H1 (cell line): ENCODE results near the gene CDC42EP3. TPM values are rescaled to one million over a fixed set of nuclear protein-coding genes. Genes with fewer than 3 reads are reported as not detected.
A peak's percentile ranks its signal among the peaks of the same experiment; 100 is the strongest.

Experiments used
- CTCF ChIA-PET: fragments of 300-600 bp; sonication (Branson Sonifier 250); formaldehyde crosslinking; loops from one replicate; lab custom pipeline; 2021; ENCODE audit not compliant: partially characterized antibody; lab: Charles Lee
- POLR2A ChIA-PET: fragments of 300-600 bp; sonication (Branson Sonifier 250); formaldehyde crosslinking; loops from one replicate; lab custom pipeline; 2021; ENCODE audit warnings: inconsistent platforms; ENCODE audit not compliant: partially characterized antibody; lab: Charles Lee
- DNase-seq, 2 experiments: peaks; one replicate each; pipeline versions ENCODE4 v3.0.0 to v3.0.0-alpha.2; 2010 to 2022; ENCODE audit warnings: low spot score in 2 of 2, low read depth in 1 of 2, mixed read lengths in 1 of 2
- FAIRE-seq: peaks from 2 replicates; lab custom pipeline; 2011; peaks lifted over from hg19 to GRCh38; lab: Jason Lieb, UNC
- H2AFZ ChIP-seq: 2 replicates; pipeline ENCODE4 v1.8.1; 2012; ENCODE audit warnings: low read length, inconsistent platforms
- H2AK5ac ChIP-seq: 2 replicates; pipeline ENCODE4 v1.6.1; 2013; ENCODE audit warnings: low read depth, low read length
- H2BK120ac ChIP-seq: replicated peaks from 2 replicates; pipeline ENCODE3; 2013; ENCODE audit warnings: low read depth, low read length, inconsistent platforms
- H2BK12ac ChIP-seq: 2 replicates; pipeline ENCODE4 v1.6.1; 2013; ENCODE audit warnings: low read depth, low read length
- H2BK15ac ChIP-seq: 2 replicates; pipeline ENCODE4 v1.6.1; 2013; ENCODE audit warnings: low read length
- H2BK20ac ChIP-seq: 2 replicates; pipeline ENCODE4 v1.6.1; 2013; ENCODE audit warnings: low read length
- H2BK5ac ChIP-seq: 2 replicates; pipeline ENCODE4 v1.6.1; 2013; ENCODE audit warnings: low read depth, low read length
- H3K14ac ChIP-seq: 2 replicates; pipeline ENCODE4 v1.6.1; 2013; ENCODE audit warnings: inconsistent platforms; ENCODE audit not compliant: insufficient read length
- H3K18ac ChIP-seq: 2 replicates; pipeline ENCODE4 v1.6.1; 2013; ENCODE audit warnings: low read length; ENCODE audit errors: extremely low read depth
- H3K23ac ChIP-seq: 2 replicates; pipeline ENCODE4 v1.6.1; 2013; ENCODE audit warnings: inconsistent platforms; ENCODE audit not compliant: insufficient read length
- H3K23me2 ChIP-seq: 2 replicates; pipeline ENCODE4 v1.6.1; 2013; ENCODE audit warnings: low read depth, low read length
- H3K27ac ChIP-seq: 2 replicates; pipeline ENCODE4 v1.6.1; 2011; ENCODE audit warnings: low read depth, low read length, inconsistent platforms
- H3K27me3 ChIP-seq, 4 experiments: replicated peaks in 1 of 4; 1 replicate in 1 of 4; 2 replicates in 3 of 4; pipeline versions ENCODE4 v1.6.1 to v1.8.1; 2011 to 2013; ENCODE audit warnings: low read length in 3 of 4, mild to moderate bottlenecking in 3 of 4, inconsistent platforms in 2 of 4, mixed read lengths in 2 of 4, moderate library complexity in 1 of 4; ENCODE audit not compliant: control insufficient read depth in 3 of 4, insufficient read depth in 3 of 4; ENCODE audit errors: extremely low read depth in 1 of 4
- H3K36me3 ChIP-seq, 4 experiments: 2 replicates each; pipeline versions ENCODE4 v1.6.1 to v1.8.1; 2011 to 2013; ENCODE audit warnings: mild to moderate bottlenecking in 4 of 4, low read length in 3 of 4, moderate library complexity in 2 of 4, control low read depth in 1 of 4, inconsistent platforms in 1 of 4; ENCODE audit not compliant: insufficient read depth in 4 of 4, control insufficient read depth in 2 of 4
- H3K4ac ChIP-seq: replicated peaks from 2 replicates; pipeline ENCODE3; 2013; ENCODE audit warnings: low read length, low read depth, mixed read lengths, inconsistent platforms; ENCODE audit not compliant: insufficient read length
- H3K4me1 ChIP-seq, 4 experiments: replicated peaks in 1 of 4; 1 replicate in 1 of 4; 2 replicates in 3 of 4; pipeline versions ENCODE4 v1.6.1 to v1.8.1; 2011 to 2013; ENCODE audit warnings: low read length in 3 of 4, inconsistent platforms in 2 of 4, mixed read lengths in 1 of 4; ENCODE audit not compliant: insufficient read depth in 4 of 4, control insufficient read depth in 3 of 4
- H3K4me2 ChIP-seq, 2 experiments: 2 replicates each; pipeline versions ENCODE4 v1.6.1 to v1.8.1; 2011 to 2013; ENCODE audit warnings: low read depth in 2 of 2, low read length in 2 of 2, control low read depth in 1 of 2, inconsistent platforms in 1 of 2, mild to moderate bottlenecking in 1 of 2; ENCODE audit not compliant: insufficient read depth in 1 of 2
- H3K4me3 ChIP-seq, 4 experiments: fragments of 200-600, 300-600 bp in 1 of 4; sonication (generic), shearing (Covaris generic), sonication (Bioruptor Twin) in 1 of 4; 2 replicates each; pipeline versions ENCODE4 v1.5.1 to v1.8.1; 2011 to 2016; ENCODE audit warnings: low read length in 4 of 4, low read depth in 3 of 4, control low read depth in 2 of 4, inconsistent platforms in 2 of 4, mild to moderate bottlenecking in 2 of 4, mixed read lengths in 1 of 4, moderate library complexity in 1 of 4; ENCODE audit not compliant: insufficient read depth in 2 of 4; ENCODE audit errors: extremely low read depth in 1 of 4
- H3K56ac ChIP-seq: replicated peaks from 2 replicates; pipeline ENCODE3; 2013; ENCODE audit warnings: low read depth, mild to moderate bottlenecking, mixed read lengths, low read length, inconsistent platforms; ENCODE audit not compliant: insufficient read length
- H3K79me1 ChIP-seq: 2 replicates; pipeline ENCODE4 v1.6.1; 2013; ENCODE audit warnings: low read depth, low read length, control low read depth
- H3K79me2 ChIP-seq, 2 experiments: 2 replicates each; pipeline versions ENCODE4 v1.6.1 to v1.8.1; 2012 to 2013; ENCODE audit warnings: low read length in 2 of 2, mild to moderate bottlenecking in 2 of 2, inconsistent platforms in 1 of 2; ENCODE audit not compliant: insufficient read depth in 2 of 2, control insufficient read depth in 1 of 2
- H3K9ac ChIP-seq, 4 experiments: replicated peaks in 1 of 4; 1 replicate in 1 of 4; 2 replicates in 3 of 4; pipeline versions ENCODE4 v1.6.1 to v1.8.1; 2011 to 2013; ENCODE audit warnings: low read depth in 3 of 4, low read length in 3 of 4, control low read depth in 2 of 4, mild to moderate bottlenecking in 2 of 4, moderate library complexity in 2 of 4, inconsistent platforms in 1 of 4; ENCODE audit errors: extremely low read depth in 1 of 4
- H3K9me3 ChIP-seq, 2 experiments: 2 replicates each; pipeline versions ENCODE4 v1.6.1 to v1.8.1; 2012 to 2013; ENCODE audit warnings: mild to moderate bottlenecking in 2 of 2, moderate library complexity in 2 of 2, control low read depth in 1 of 2, inconsistent platforms in 1 of 2, low read depth in 1 of 2, low read length in 1 of 2, mixed read lengths in 1 of 2; ENCODE audit not compliant: insufficient read depth in 2 of 2
- H4K20me1 ChIP-seq, 2 experiments: replicated peaks in 1 of 2; 2 replicates each; pipeline versions ENCODE3 to v1.8.1; 2011 to 2013; ENCODE audit warnings: inconsistent platforms in 2 of 2, low read length in 2 of 2, mild to moderate bottlenecking in 1 of 2; ENCODE audit not compliant: insufficient read depth in 2 of 2, control insufficient read depth in 1 of 2
- H4K5ac ChIP-seq: 2 replicates; pipeline ENCODE4 v1.6.1; 2013; ENCODE audit warnings: low read length, low read depth, mixed read lengths, inconsistent platforms; ENCODE audit not compliant: insufficient read length
- H4K8ac ChIP-seq: 2 replicates; pipeline ENCODE4 v1.8.0; 2013; ENCODE audit warnings: mild to moderate bottlenecking, moderate library complexity, low read length, inconsistent platforms; ENCODE audit not compliant: insufficient read depth; ENCODE audit errors: extremely low read depth
- H4K91ac ChIP-seq: replicated peaks from 2 replicates; pipeline ENCODE3; 2013; ENCODE audit warnings: low read length, mixed read lengths, inconsistent platforms; ENCODE audit not compliant: insufficient read length
- CBX8 ChIP-seq: fragments of 300-800, 300-1000 bp; sonication (generic); IDR thresholded peaks from 2 replicates; pipeline ENCODE4 v1.7.1; 2016; ENCODE audit warnings: low read depth, low read length, borderline replicate concordance
- CEBPB ChIP-seq: IDR thresholded peaks from 2 replicates; pipeline ENCODE4 v1.6.1; 2012; ENCODE audit warnings: low read depth, low read length
- CHD1 ChIP-seq: IDR thresholded peaks from 2 replicates; pipeline ENCODE4 v1.6.1; 2012; ENCODE audit warnings: low read depth, low read length, improper control_type of control experiment
- CREB1 ChIP-seq: IDR thresholded peaks from 2 replicates; pipeline ENCODE4 v1.6.1; 2012; ENCODE audit warnings: inconsistent platforms
- EGR1 ChIP-seq: IDR thresholded peaks from 2 replicates; pipeline ENCODE4 v1.6.1; 2011; ENCODE audit warnings: low read depth, low read length, borderline replicate concordance
- EP300 ChIP-seq, 2 experiments: IDR thresholded peaks; 1 replicate in 1 of 2; 2 replicates in 1 of 2; pipeline ENCODE4 v1.6.1; 2011 to 2012; ENCODE audit warnings: low read depth in 2 of 2, low read length in 2 of 2, mild to moderate bottlenecking in 2 of 2, borderline replicate concordance in 1 of 2, inconsistent platforms in 1 of 2, moderate library complexity in 1 of 2
- GTF2F1 ChIP-seq: IDR thresholded peaks from 2 replicates; pipeline ENCODE4 v1.6.1; 2012; ENCODE audit warnings: low read depth, low read length, improper control_type of control experiment, borderline replicate concordance
- JUN ChIP-seq: IDR thresholded peaks from 2 replicates; pipeline ENCODE4 v1.6.1; 2011; ENCODE audit warnings: low read depth, mild to moderate bottlenecking, improper control_type of control experiment, low read length
- KDM4A ChIP-seq: IDR thresholded peaks from one replicate; pipeline ENCODE4 v1.7.1; 2012; ENCODE audit warnings: low read depth, mild to moderate bottlenecking, moderate library complexity, low read length, inconsistent platforms; ENCODE audit not compliant: severe bottlenecking
- PHF8 ChIP-seq: fragments of 200-600 bp; sonication (generic); conservative IDR thresholded peaks from 2 replicates; pipeline ENCODE4 v1.7.1; 2012; ENCODE audit warnings: low read depth, mild to moderate bottlenecking, inconsistent platforms, low read length, moderate library complexity
- RAD21 ChIP-seq, 2 experiments: IDR thresholded peaks in 1 of 2; conservative IDR thresholded peaks in 1 of 2; 2 replicates each; pipeline ENCODE4 v1.6.1; 2011; ENCODE audit warnings: low read depth in 2 of 2, low read length in 2 of 2, improper control_type of control experiment in 1 of 2, inconsistent platforms in 1 of 2, mild to moderate bottlenecking in 1 of 2, moderate library complexity in 1 of 2
- TAF1 ChIP-seq: IDR thresholded peaks from 2 replicates; pipeline ENCODE4 v1.6.1; 2011; ENCODE audit warnings: mild to moderate bottlenecking, low read depth, low read length
- TEAD4 ChIP-seq: IDR thresholded peaks from 2 replicates; pipeline ENCODE4 v1.6.1; 2012; ENCODE audit warnings: low read depth, low read length, inconsistent platforms, mixed read lengths
- WGBS, 2 experiments: shearing (Covaris generic) in 1 of 2; methylation state at CpG; one replicate each; pipeline versions ENCODE4 v1.1.6 to v1.1.7; 2013 to 2015; ENCODE audit warnings: low lambda C conversion rate in 2 of 2, mixed read lengths in 2 of 2, inconsistent platforms in 1 of 2, low coverage in 1 of 2, missing lambda C conversion rate in 1 of 2; ENCODE audit not compliant: insufficient replicate concordance in 2 of 2, insufficient coverage in 1 of 2, insufficient read length in 1 of 2; ENCODE audit errors: extremely low coverage in 1 of 2, missing lambda C conversion rate in 1 of 2; 5-methylcytosine and 5-hydroxymethylcytosine counted together
- polyA plus RNA-seq, 7 experiments: library from polyadenylated mRNA; depleted of rRNA in 3 of 7; stranded (reverse) in 5 of 7; unstranded in 2 of 7; fragments of >200 nt in 5 of 7; fragments of 200-250 nt in 2 of 7; gene quantifications; 1 replicate in 5 of 7; 2 replicates in 1 of 7; 4 replicates in 1 of 7; pipeline versions ENCODE4 v1.2.1 to v1.2.3, GENCODE V29; 2011 to 2013; ENCODE audit warnings: missing spikeins in 2 of 7, mixed read lengths in 2 of 7
- total RNA-seq: library from RNA; stranded (reverse); fragmentation: NEBNext Ultra II Directional; extraction: Animal tissue kit (Norgen Biotek cat#: 25700); gene quantifications from 2 replicates; pipeline ENCODE4 v1.2.1, GENCODE V29; 2021

Gene CDC42EP3
- total and polyA plus RNA-seq, 2 of the 8 experiments (the other 6 are each of a cell fraction or from before 2014, with no cell fraction given), result 18.4 to 24.7 TPM

- H4K8ac ChIP-seq, result no peak overlapping the region
- H4K5ac ChIP-seq, result peak overlapping the region; percentile 13
- no peak overlapping the region for H3K27ac ChIP-seq
- FAIRE-seq, result no peak
- H3K4ac ChIP-seq, result no peak overlapping the region
- no peak overlapping the region for H2BK15ac ChIP-seq
- H3K18ac ChIP-seq, result no peak overlapping the region
- H2BK5ac ChIP-seq, result 0 out of 2 replicates have a peak overlapping the region, but pooled peaks have one; percentile 92
- POLR2A ChIA-PET, result interaction anchor here (1.0 to 2.2 kb wide), 5 partner anchors 11 to 240 kb away, joined by 3 to 7 read pairs (median 4); partner anchors contain the start of gene CDC42EP3
- H3K14ac ChIP-seq, result no peak overlapping the region
- H3K36me3 ChIP-seq, result peaks cover 0 to 4% (median 0%) of the 10 kb centered on the region in 4 experiments; a peak in 1 of 8 replicates
- CTCF ChIA-PET, result interaction anchor here (0.7 to 2.2 kb wide), 4 partner anchors 11 to 239 kb away, joined by 3 to 4 read pairs (median 4); no protein-coding TSS in a partner anchor
- peak overlapping the region; percentile 94; the same call in 1 of the 2 replicates for H2BK12ac ChIP-seq
- H3K4me1 ChIP-seq, result peaks cover 17 to 45% (median 41%) of the 10 kb centered on the region in 4 experiments
- peak overlapping the region; percentile 57; the same call in 1 of the 2 replicates for H2AK5ac ChIP-seq
- peaks cover 0 to 7% of the 10 kb centered on the region in 2 experiments for H4K20me1 ChIP-seq
- 49% methylated on average over 8 of the region's 8 CpGs; no CpG with 5 or more reads in 1 of the 2 experiments for WGBS, 2 experiments
- 0 out of 2 replicates have a peak, but pooled peaks cover 4% of the 10 kb centered on the region for H3K23me2 ChIP-seq
- DNase-seq, result no peak
- peak overlapping the region; percentile 39 to 67 for H3K4me2 ChIP-seq
- H2BK120ac ChIP-seq, result no peak overlapping the region
- 0 out of 2 replicates have a peak overlapping the region, but pooled peaks have one; percentile 84 for H2BK20ac ChIP-seq
- H3K56ac ChIP-seq, result no peak overlapping the region
- no peaks in the 10 kb centered on the region for H3K9me3 ChIP-seq
- no peak overlapping the region for H2AFZ ChIP-seq
- peak overlapping the region; percentile 77 for H4K91ac ChIP-seq
- H3K79me1 ChIP-seq, result peaks cover 11% of the 10 kb centered on the region; the same call in 1 of the 2 replicates
- no peak overlapping the region for H3K9ac ChIP-seq
- no peak overlapping the region for H3K23ac ChIP-seq
- peaks cover 2 to 72% of the 10 kb centered on the region in 2 experiments; a peak in 3 of 4 replicates for H3K79me2 ChIP-seq
- peak overlapping the region in 2 of 4 experiments; percentile 11 to 41; a peak in 3 of 8 replicates for H3K4me3 ChIP-seq
- no peaks in the 10 kb centered on the region; a peak in 1 of 7 replicates for H3K27me3 ChIP-seq
- no peak for TF ChIP-seq CEBPB
- no peak for TF ChIP-seq RAD21 (IDR thresholded peaks at IDR 0.05 in 1 of 2, conservative IDR thresholded peaks at IDR 0.05 in 1 of 2; ENCODE audit: low read depth in 2 of 2, low read length in 2 of 2)
- no peak for TF ChIP-seq EP300 (IDR thresholded peaks at IDR 0.05; ENCODE audit: borderline replicate concordance in 1 of 2, low read depth in 2 of 2, low read length in 2 of 2)
- TF ChIP-seq CREB1, result no peak
- TF ChIP-seq CBX8, result no peak
- TF ChIP-seq CHD1, result no peak
- no peak for TF ChIP-seq TEAD4
- no peak for TF ChIP-seq KDM4A
- no peak for TF ChIP-seq PHF8
- TF ChIP-seq EGR1, result no peak
- TF ChIP-seq TAF1, result no peak
- TF ChIP-seq GTF2F1, result no peak
- no peak for TF ChIP-seq JUN
Observed at GRCh38 chr2:37654419-37654818, 17.0 kb downstream of the CDC42EP3 start.
